Epithelial cell of proximal tubule (primary cell): ENCODE results near the gene LPAR6. TPM values are rescaled to one million over a fixed set of nuclear protein-coding genes. Genes with fewer than 3 reads are reported as not detected.
"Not testable (repeated sequence)": the region's sequence is repeated elsewhere in the genome, so short reads cannot be mapped to it uniquely, and the experiment has no call there.

Experiments used
- DNase-seq: peaks from one replicate; pipeline ENCODE4 v3.0.0-alpha.2; 2011; ENCODE audit warnings: low read depth
- H3K4me3 ChIP-seq: 2 replicates; pipeline ENCODE4 v1.5.1; 2011; ENCODE audit warnings: low read depth, mild to moderate bottlenecking, low read length
- total RNA-seq: library from RNA; depleted of rRNA; stranded (reverse); fragments of >200 nt; gene quantifications from 2 replicates; pipeline ENCODE4 v1.2.3, GENCODE V29; 2015
- TF ChIP-seq, protein P1 (sequence below): conservative IDR thresholded peaks from 2 replicates; pipeline ENCODE4 v1.5.1; 2012; ENCODE audit warnings: low read depth, mild to moderate bottlenecking, low read length

The LPAR6 gene
- 2.1 and 2.4 TPM in 2 replicates for total RNA-seq

- DNase-seq = no peak
- peak within 1 kb of the TSS; percentile 69 for H3K4me3 ChIP-seq
- TF ChIP-seq, protein P1, sequence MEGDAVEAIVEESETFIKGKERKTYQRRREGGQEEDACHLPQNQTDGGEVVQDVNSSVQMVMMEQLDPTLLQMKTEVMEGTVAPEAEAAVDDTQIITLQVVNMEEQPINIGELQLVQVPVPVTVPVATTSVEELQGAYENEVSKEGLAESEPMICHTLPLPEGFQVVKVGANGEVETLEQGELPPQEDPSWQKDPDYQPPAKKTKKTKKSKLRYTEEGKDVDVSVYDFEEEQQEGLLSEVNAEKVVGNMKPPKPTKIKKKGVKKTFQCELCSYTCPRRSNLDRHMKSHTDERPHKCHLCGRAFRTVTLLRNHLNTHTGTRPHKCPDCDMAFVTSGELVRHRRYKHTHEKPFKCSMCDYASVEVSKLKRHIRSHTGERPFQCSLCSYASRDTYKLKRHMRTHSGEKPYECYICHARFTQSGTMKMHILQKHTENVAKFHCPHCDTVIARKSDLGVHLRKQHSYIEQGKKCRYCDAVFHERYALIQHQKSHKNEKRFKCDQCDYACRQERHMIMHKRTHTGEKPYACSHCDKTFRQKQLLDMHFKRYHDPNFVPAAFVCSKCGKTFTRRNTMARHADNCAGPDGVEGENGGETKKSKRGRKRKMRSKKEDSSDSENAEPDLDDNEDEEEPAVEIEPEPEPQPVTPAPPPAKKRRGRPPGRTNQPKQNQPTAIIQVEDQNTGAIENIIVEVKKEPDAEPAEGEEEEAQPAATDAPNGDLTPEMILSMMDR = no peak
Measured at GRCh38 chr13:48412881-48413351, at the start of gene LPAR6. TSS of gene LPAR6 (minus strand) at chr13:48413113. CDS start at chr13:48412423, 690 bp downstream.

DNA sequence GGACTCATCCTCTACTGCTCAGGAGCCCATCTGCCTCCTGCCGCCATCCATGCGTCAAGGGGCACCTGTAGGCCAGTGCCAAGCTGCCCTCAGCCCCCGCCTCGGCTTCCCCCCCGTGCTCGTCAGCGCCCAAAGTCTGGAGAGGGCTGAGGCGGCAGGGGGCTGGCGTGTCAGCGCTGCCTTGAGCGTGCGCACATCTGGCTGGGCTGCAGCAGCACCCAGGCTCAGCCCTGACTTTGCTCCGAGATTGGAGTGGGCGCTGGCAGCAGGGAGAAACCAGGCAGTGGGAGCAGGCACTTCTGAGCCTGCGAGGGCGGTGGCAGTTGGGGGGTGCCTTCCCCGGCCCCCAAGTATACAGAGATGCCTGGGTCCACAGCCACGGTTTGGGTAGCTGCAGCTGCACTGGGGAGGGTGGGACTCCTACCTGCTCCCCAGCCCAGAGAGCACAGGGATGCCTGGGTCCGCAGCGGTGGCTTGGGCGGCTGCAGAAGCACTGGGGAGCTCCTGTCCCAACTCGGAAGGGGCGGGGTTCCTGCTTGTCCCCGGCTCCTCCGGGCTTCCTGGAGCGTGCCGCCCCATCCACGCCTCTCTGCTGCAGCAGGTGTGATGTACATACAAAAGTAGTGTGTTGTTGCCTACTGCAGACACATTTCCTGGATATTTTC is 44.8 kb upstream of the LPAR6 start:
- no peak overlapping the region for H3K4me3 ChIP-seq
- DNase-seq = no peak
- TF ChIP-seq, protein P1 = no peak

DNA sequence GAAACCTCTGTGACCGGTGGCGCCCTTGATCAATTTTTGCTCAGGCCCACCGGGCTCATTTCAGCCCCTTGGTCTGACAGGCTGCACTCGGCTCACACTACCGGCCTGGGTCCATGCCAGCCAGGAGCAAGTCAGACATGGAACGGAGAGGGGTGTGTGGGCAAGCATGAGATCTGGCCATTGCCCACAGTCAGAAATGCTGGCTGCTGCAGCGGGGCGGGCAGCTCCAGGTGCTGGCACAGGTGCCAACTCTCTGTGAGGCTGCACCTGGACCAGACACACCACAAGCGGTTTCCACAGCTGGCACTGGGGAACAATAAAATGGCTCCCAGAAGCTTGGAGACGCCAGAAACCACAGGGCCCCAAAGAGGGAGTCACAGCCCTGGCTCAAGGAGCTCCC is 43.6 kb upstream of the LPAR6 start:
- TF ChIP-seq, protein P1 = no peak
- H3K4me3 ChIP-seq = no peak overlapping the region
- DNase-seq = no peak

DNA sequence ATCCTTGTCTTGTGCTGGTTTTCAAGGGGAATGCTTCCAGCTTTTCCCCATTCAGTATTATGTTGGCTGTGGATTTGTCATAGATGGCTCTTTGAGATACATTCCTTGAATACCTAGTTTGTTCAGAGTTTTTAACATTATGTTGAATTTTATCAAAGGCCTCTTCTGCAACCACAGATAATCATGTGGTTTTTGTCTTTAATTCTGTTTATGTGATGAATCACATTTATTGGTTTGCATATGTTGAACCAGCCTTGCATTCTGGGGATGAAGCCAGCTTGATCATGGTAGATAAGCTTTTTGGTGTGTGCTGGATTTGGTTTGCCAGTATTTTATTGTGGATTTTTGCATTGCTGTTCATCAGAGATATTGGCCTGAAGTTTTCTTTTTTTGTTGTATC is 38.3 kb upstream of the LPAR6 start:
- not testable (repeated sequence) for H3K4me3 ChIP-seq, DNase-seq

- TF ChIP-seq, protein P1 = no peak
- H3K4me3 ChIP-seq = no peak overlapping the region
- DNase-seq = no peak
Measured at GRCh38 chr13:48449656-48450055, 36.7 kb upstream of the LPAR6 start.

DNA sequence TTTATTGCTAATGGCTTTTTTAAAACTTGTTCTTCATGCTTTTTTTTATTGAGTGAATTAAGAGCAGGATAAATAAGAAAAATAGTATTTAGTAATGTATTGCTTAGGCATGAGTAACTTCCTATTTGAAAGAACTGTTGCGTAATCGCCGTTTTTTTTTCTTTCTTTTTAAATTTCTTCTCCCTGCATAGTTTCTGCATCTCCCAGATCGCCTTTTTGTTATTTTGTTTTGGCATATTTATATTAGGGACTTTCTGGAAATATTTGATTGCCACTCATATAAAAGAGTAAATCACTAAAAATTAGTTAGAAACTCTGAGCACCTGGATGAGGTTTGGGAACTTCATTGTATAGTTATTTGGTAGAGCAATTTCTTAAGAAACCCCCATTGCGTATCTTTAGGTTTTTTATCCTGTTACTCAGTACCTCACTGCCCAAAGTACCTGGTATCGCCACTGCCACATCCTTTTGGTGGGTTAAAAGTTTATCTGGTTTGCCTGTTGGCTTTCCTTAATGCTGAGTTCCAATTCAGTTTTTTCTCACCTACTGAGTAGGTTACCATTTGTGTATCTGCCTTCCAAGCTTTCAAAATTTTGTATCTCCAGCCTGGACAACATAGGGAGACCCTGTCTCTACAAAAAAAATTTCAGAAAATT is 36.2 kb upstream of the LPAR6 start:
- DNase-seq = no peak
- H3K4me3 ChIP-seq = no peak overlapping the region

GRCh38 chr13:48448285-48448958 is 35.5 kb upstream of the LPAR6 start:
- TF ChIP-seq, protein P1 = no peak
- no peak for DNase-seq
- H3K4me3 ChIP-seq = no peak overlapping the region

More for the DNA sequence above, 36.2 kb upstream of the LPAR6 start:
- TF ChIP-seq, protein P1 = no peak
